HUES64 (cell line): ENCODE data around the gene GCNT2.
"Not testable (repeated sequence)": the region's sequence is repeated elsewhere in the genome, so short reads cannot be mapped to it uniquely, and the experiment has no call there.

ENCODE experiments used
- H3K27ac ChIP-seq: 2 replicates; pipeline ENCODE4 v1.7.0; 2013; ENCODE audit warnings: low read depth, low read length, inconsistent platforms
- H3K27me3 ChIP-seq: 2 replicates; pipeline ENCODE4 v1.6.1; 2013; ENCODE audit warnings: mild to moderate bottlenecking, low read length; ENCODE audit not compliant: insufficient read depth
- H3K36me3 ChIP-seq: 2 replicates; pipeline ENCODE4 v1.6.1; 2013; ENCODE audit warnings: mild to moderate bottlenecking, low read length; ENCODE audit not compliant: insufficient read depth
- H3K4me1 ChIP-seq: 2 replicates; pipeline ENCODE4 v1.6.1; 2013; ENCODE audit warnings: mild to moderate bottlenecking, low read length, moderate library complexity; ENCODE audit not compliant: insufficient read depth
- H3K4me3 ChIP-seq: 2 replicates; pipeline ENCODE4 v1.5.1; 2013; ENCODE audit warnings: mild to moderate bottlenecking, low read length, moderate library complexity
- H3K9ac ChIP-seq: 2 replicates; pipeline ENCODE4 v1.6.1; 2013; ENCODE audit warnings: mild to moderate bottlenecking, low read depth, low read length
- H3K9me3 ChIP-seq: 2 replicates; pipeline ENCODE4 v1.6.1; 2013; ENCODE audit warnings: low read depth, low read length; ENCODE audit not compliant: insufficient read depth
- WGBS: fragments of 150-250, 120-280 bp; methylation state at CpG from one replicate; pipeline ENCODE4 v1.1.7; 2013; ENCODE audit warnings: missing lambda C conversion rate; 5-methylcytosine and 5-hydroxymethylcytosine counted together

Gene GCNT2

DNA sequence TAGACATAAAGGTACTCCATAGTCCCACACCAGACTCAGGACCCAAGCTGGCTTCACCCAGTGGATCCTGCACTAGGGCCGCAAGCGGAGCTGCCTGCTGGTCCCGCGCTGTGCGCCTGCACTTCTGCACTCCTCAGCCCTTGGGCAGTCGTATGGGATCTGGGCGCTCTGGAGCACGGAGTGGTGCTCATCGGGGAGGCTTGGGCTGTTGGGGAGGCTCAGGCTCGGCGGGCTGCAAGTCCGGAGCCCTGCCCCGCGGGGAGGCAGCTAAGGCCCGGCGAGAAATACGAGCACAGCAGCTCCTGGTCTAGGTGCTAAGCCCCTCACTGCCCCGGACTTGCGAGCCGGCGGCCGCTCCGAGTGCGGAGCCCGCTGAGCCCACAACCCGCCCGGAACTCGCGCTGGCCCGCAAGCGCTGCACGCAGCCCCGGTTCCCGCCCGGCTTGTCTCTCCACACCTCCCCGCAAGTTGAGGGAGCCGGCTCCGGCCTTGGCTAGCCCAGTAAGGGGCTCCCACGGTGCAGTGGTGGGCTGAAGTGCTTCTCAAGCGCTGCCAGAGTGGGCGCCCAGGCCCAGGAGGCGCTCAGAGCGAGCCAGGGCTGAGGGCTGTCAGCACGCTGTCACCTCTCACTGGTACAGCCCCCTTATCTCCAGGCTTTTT lies 33.4 kb upstream of the GCNT2 start:
- Histone ChIP-seq H3K36me3 (no peaks in the 10 kb centered on the region), H3K4me3 (no peak overlapping the region), H3K4me1 (no peaks in the 10 kb centered on the region), H3K27me3 (no peaks in the 10 kb centered on the region), H3K9me3 (peaks cover 2% of the 10 kb centered on the region; the same call in 1 of the 2 replicates), H3K27ac (no peak overlapping the region), H3K9ac (no peak overlapping the region)
- WGBS, result 94% methylated on average over 44 of the region's 44 CpGs

- no peaks in the 10 kb centered on the region for H3K27me3 ChIP-seq
- no peak overlapping the region for H3K27ac ChIP-seq
- H3K4me1 ChIP-seq, result no peaks in the 10 kb centered on the region
- WGBS, result 94% methylated on average over 32 of the region's 32 CpGs
- H3K9me3 ChIP-seq, result no peaks in the 10 kb centered on the region
- H3K9ac ChIP-seq, result no peak overlapping the region
- no peaks in the 10 kb centered on the region for H3K36me3 ChIP-seq
- H3K4me3 ChIP-seq, result no peak overlapping the region
Observed at GRCh38 chr6:10491463-10491862, 29.7 kb upstream of the GCNT2 start.

DNA sequence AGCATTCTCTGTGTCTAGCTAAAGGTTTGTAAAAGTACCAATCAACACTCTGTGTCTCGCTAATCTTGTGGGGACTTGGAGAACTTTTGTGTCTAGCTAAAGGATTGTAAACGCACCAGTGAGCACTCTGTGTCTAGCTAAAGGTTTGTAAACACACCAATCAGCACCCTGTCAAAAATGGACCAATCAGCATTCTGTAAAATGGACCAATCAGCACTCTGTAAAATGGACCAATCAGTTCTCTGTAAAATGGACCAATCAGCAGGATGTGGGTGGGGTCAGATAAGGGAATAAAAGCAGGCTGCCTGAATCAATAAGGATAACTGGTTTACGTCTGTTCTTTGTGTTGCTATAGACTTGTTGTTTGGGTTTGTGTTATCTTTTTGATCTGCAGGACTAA lies 29.2 kb upstream of the GCNT2 start:
- not testable (repeated sequence) for H3K27me3 ChIP-seq, H3K9me3 ChIP-seq, H3K9ac ChIP-seq, H3K4me1 ChIP-seq, H3K36me3 ChIP-seq, H3K4me3 ChIP-seq, H3K27ac ChIP-seq
- 93% methylated on average over 3 of the region's 3 CpGs for WGBS

DNA sequence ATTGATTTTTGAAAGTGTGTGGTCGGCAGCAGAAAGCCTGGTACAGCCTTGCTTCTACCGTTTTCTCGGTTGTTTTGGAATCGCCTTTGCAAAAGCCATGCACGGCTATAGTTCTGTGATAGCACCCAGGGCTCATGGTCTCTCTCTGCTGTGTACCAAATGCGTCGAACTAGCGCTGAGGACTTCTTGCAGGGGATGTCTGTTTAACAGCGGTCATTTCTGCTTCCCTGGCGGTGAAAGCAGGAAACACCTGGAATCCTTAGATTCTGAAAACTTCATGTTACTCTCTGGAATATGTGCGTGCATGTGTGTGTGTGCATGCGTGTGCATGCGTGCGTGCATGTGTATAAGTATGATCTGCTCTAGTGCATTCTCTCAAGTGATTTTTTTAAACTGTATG lies 26.1 kb upstream of the GCNT2 start:
- no peaks in the 10 kb centered on the region for H3K36me3 ChIP-seq
- WGBS, result 96% methylated on average over 14 of the region's 14 CpGs

DNA sequence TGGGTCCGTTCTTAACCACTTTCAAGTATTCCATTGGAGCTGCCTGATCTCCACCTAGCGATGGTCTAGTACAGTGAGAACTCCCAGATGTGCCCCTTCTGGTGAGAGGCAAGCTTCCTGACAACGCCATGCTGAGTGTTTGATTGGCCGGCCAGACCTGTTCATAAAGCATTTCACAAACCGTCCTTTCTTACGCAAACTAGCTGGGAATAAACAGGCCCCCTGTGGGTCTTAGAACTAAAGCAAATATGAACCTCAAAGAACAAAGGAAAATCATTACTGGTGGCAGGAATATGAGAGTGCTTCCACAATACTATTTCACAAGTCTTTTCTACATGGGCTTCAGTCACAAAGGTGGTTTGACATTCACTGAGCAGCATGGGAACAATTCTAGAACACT lies 15.6 kb upstream of the GCNT2 start:
- Histone ChIP-seq H3K4me1 (0 out of 2 replicates have a peak, but pooled peaks cover 5% of the 10 kb centered on the region), H3K36me3 (no peaks in the 10 kb centered on the region), H3K9ac (no peak overlapping the region), H3K27me3 (no peaks in the 10 kb centered on the region), H3K9me3 (no peaks in the 10 kb centered on the region), H3K4me3 (no peak overlapping the region), H3K27ac (no peak overlapping the region)
- 68% methylated on average over 6 of the region's 6 CpGs for WGBS

More for the DNA sequence above, 26.1 kb upstream of the GCNT2 start:
- no peak overlapping the region for H3K27ac ChIP-seq
- H3K4me3 ChIP-seq, result no peak overlapping the region
- no peaks in the 10 kb centered on the region for H3K4me1 ChIP-seq
- H3K9me3 ChIP-seq, result no peaks in the 10 kb centered on the region
- no peaks in the 10 kb centered on the region for H3K27me3 ChIP-seq
- H3K9ac ChIP-seq, result no peak overlapping the region

GRCh38 chr6:10507298-10507697 lies 13.9 kb upstream of the GCNT2 start:
- no peaks in the 10 kb centered on the region for H3K27me3 ChIP-seq
- H3K9ac ChIP-seq, result no peak overlapping the region
- H3K36me3 ChIP-seq, result no peaks in the 10 kb centered on the region
- H3K4me1 ChIP-seq, result peaks cover 14% of the 10 kb centered on the region
- no peak overlapping the region for H3K27ac ChIP-seq
- WGBS, result 89% methylated on average over 6 of the region's 6 CpGs
- no peaks in the 10 kb centered on the region for H3K9me3 ChIP-seq
- H3K4me3 ChIP-seq, result no peak overlapping the region

GRCh38 chr6:10507715-10508114 lies 13.4 kb upstream of the GCNT2 start:
- no peaks in the 10 kb centered on the region for H3K9me3 ChIP-seq
- no peak overlapping the region for H3K4me3 ChIP-seq
- peaks cover 14% of the 10 kb centered on the region for H3K4me1 ChIP-seq
- no peaks in the 10 kb centered on the region for H3K27me3 ChIP-seq
- WGBS, result 95% methylated on average over 5 of the region's 5 CpGs
- no peak overlapping the region for H3K27ac ChIP-seq
- H3K9ac ChIP-seq, result no peak overlapping the region
- H3K36me3 ChIP-seq, result no peaks in the 10 kb centered on the region

DNA sequence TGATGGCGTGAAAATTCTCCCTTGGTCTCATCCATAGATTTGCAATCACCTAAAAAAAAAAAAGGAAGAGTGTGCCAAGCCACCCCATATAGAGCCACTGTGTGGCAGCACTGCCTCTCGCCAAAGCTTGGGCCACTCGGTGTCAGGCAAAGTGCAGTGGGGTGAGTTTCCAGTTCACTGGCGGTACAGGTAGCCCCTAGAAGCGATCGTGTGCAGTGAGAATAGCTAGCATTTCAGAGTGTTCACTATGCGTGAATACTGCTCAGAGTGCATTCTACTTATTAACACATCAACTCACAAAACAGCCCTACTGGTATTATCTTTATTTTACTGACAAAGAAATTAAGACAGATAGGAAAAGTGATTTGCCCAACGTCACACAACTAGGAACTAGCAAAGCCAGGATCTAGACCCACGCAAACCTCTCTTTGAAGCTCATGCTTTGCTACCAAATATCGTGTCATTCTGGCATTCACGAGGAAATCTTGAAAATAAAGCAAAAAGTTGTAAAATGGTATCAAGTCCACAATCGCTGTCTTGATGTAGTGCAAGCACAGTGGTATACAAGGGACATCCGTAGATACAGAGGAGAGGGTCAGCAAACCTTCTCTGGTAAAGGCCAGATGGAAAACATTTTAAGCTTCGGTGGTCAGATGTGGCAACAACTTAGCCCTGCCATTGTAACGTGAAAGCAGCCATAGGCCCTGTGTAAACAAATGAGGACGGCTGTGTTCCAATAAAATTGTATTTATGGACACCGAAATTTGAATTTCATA lies 10.4 kb upstream of the GCNT2 start:
- Histone ChIP-seq H3K27me3 (no peaks in the 10 kb centered on the region), H3K36me3 (no peaks in the 10 kb centered on the region), H3K9me3 (no peaks in the 10 kb centered on the region), H3K4me1 (peaks cover 8% of the 10 kb centered on the region), H3K27ac (no peak overlapping the region), H3K4me3 (no peak overlapping the region), H3K9ac (no peak overlapping the region)
- WGBS, result 63% methylated on average over 17 of the region's 17 CpGs

DNA sequence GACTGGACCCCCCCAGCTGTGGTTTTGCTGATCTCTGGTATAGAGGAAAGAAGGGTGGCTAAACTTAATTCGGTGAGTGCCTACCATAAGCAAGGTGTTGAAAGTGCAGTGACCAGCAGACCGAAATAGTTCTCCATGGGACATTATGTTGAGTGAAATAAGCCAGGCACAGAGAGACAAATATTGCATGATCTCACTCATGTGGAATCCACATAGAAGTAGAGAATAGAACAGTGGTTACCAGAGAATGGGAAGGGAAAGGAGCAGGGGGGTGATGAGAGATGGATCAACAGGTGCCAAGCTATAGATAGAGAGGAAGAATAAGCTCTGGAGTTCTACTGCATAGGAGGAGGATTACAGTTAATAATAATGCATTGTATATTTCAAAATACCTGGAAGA lies 9.7 kb upstream of the GCNT2 start:
- H3K4me1 ChIP-seq, result peaks cover 8% of the 10 kb centered on the region
- H3K27ac ChIP-seq, result no peak overlapping the region
- no peak overlapping the region for H3K9ac ChIP-seq
- WGBS, result 91% methylated on average over 2 of the region's 2 CpGs
- H3K36me3 ChIP-seq, result no peaks in the 10 kb centered on the region
- no peaks in the 10 kb centered on the region for H3K27me3 ChIP-seq
- H3K9me3 ChIP-seq, result no peaks in the 10 kb centered on the region
- no peak overlapping the region for H3K4me3 ChIP-seq

DNA sequence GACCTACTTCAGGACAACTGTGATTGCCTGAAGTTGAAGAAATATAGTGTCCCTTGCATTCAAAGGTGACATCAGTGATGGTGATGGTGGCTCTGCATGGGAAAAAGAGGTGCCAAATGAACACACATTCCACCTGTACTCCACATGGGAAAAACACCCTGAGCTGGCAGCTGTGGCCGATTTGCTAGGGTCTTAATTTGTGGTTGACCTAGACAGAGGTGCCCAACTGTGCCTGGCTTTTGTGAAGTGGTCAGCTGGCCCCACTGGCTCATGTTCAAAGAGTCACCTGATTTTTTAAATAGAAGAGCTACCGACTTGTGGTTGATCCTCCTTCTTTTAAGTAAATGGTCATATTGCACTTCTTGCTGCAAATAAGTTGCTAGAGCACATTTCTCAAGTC lies 7.6 kb upstream of the GCNT2 start:
- Histone ChIP-seq H3K27me3 (no peaks in the 10 kb centered on the region), H3K4me3 (no peak overlapping the region), H3K4me1 (peaks cover 11% of the 10 kb centered on the region), H3K36me3 (no peaks in the 10 kb centered on the region), H3K9me3 (no peaks in the 10 kb centered on the region), H3K9ac (no peak overlapping the region), H3K27ac (no peak overlapping the region)
- 61% methylated on average over 2 of the region's 2 CpGs for WGBS

DNA sequence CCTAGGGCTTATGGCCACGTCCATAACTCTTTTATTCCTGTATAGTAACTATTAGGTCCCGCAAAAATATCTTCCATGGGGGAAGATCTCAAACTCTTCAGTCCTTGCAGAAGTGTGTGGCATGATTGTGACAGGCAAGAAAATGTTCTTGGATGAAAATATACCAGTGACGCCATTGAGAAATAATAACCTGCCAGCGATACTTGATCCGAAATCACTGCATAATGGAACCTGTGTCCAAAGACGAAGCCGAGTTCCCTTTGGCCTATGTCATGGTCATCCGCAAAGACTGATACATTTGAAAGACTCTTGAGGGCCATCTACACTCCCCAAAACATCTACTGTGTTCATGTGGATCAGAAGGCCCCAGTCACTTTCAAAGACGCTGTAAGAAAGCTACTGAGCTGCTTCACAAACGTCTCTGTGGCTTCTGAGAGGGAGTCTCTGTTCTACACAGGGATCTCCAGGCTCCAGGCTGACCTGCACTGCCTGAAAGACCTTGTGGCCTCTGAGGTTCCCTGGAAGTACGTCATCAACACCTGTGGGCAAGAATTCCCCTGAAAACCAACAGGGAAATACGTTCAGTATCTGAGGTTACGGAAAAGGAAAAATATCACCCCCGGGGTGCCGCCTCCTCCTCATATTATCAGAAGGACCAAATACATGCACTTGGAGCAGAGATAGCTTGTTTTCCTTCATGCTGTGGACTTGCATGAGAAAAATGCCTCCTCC lies 6.9 kb upstream of the GCNT2 start:
- 82% methylated on average over 14 of the region's 15 CpGs for WGBS
- H3K27me3 ChIP-seq, result no peaks in the 10 kb centered on the region
- no peaks in the 10 kb centered on the region for H3K9me3 ChIP-seq
- no peak overlapping the region for H3K9ac ChIP-seq
- no peak overlapping the region for H3K4me3 ChIP-seq
- H3K4me1 ChIP-seq, result peaks cover 18% of the 10 kb centered on the region
- H3K27ac ChIP-seq, result no peak overlapping the region
- H3K36me3 ChIP-seq, result no peaks in the 10 kb centered on the region
